ENCODE data around the gene CNOT3.

Gene CNOT3

GRCh38 chr19:54102421-54103169 is 35.0 kb upstream of the CNOT3 start, which contains the start of gene NDUFA3:
NDUFA3 (plus strand) TSS chr19:54102855; CDS start chr19:54102879, 24 bp downstream.
- TF ChIP-seq, protein P1, sequence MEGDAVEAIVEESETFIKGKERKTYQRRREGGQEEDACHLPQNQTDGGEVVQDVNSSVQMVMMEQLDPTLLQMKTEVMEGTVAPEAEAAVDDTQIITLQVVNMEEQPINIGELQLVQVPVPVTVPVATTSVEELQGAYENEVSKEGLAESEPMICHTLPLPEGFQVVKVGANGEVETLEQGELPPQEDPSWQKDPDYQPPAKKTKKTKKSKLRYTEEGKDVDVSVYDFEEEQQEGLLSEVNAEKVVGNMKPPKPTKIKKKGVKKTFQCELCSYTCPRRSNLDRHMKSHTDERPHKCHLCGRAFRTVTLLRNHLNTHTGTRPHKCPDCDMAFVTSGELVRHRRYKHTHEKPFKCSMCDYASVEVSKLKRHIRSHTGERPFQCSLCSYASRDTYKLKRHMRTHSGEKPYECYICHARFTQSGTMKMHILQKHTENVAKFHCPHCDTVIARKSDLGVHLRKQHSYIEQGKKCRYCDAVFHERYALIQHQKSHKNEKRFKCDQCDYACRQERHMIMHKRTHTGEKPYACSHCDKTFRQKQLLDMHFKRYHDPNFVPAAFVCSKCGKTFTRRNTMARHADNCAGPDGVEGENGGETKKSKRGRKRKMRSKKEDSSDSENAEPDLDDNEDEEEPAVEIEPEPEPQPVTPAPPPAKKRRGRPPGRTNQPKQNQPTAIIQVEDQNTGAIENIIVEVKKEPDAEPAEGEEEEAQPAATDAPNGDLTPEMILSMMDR (IDR thresholded peaks at IDR 0.05): no peak

DNA sequence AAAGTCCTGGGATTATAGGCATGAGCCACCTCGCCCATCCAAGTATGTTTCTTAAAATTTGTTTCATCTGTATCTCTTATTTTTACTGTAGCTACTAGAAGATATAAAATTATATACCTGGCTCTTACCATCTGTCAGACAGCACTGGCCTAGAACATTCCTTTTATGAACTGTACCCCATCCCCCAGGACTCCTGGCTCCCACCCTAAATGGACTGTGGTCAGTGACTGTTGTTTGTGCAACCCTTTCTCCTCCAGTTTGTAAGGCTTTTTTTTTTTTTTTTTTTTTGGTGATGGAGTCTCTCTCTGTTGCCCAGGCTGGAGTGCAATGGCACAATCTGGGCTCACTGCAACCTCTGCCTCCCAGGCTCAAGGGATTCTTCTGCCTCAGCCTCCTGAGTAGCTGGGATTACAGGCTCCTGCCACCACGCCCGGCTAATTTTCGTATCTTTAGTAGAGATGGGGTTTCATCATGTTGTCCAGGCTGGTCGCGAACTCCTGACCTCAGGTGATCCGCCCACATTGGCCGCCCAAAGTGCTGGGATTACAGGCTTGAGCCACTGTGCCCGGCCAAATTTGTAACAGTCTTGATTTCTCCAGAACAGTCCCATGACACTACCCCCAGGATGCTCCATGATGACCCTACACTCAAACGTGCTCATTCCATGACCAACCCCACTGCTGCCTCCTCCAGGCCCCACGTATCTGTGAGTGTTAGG is 32.4 kb upstream of the CNOT3 start:
- TF ChIP-seq, protein P1 (IDR thresholded peaks at IDR 0.05): no peak

GRCh38 chr19:54105796-54106195 is 31.8 kb upstream of the CNOT3 start:
- TF ChIP-seq, protein P1 (IDR thresholded peaks at IDR 0.05): no peak

DNA sequence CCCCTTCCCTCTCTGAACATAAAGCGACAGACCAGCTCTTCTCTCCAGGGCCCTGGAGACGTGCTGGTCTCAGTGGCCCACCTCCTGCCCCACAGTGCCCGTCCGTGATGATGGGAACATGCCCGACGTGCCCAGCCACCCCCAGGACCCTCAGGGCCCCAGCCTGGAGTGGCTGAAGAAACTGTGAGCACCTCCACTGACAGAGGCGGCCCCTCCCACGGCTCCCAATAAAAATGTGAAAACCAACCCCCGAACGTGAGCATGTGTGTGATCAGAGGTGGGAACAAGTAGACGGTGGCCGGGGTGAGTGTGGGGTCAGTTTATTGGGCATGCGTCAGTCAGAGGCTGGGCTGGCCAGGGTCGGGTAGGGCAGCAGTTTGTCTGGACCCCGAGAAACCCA is 30.8 kb upstream of the CNOT3 start:
- TF ChIP-seq, protein P1 (IDR thresholded peaks at IDR 0.05): no peak

- TF ChIP-seq, protein P1 (IDR thresholded peaks at IDR 0.05): no peak
Observed at GRCh38 chr19:54107876-54108490, 29.6 kb upstream of the CNOT3 start.

- TF ChIP-seq, protein P1 (IDR thresholded peaks at IDR 0.05): no peak
Observed at GRCh38 chr19:54108496-54108895, 29.1 kb upstream of the CNOT3 start.

DNA sequence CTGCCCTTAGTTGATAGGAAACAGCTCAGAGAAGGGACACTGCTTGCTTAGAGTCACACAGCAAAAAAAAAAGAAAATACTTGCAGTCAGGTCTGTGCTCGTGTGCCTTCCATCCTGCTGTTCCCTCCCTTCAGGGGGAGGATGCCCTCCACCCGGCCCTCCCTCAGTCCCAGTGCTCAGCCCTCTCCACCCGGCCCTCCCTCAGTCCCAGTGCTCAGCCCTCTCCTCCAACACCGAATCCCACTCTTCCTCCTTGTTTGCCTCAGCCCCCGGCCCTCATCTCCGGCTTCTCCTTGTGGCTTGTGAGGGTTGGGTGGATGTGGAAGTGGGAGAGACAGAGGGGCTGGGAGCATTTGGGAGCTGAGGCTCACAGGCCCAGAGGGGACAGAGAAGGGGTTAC is 27.9 kb upstream of the CNOT3 start:
- TF ChIP-seq, protein P1 (IDR thresholded peaks at IDR 0.05): no peak
